Kidney (tissue), 14 donors: Measurements from ENCODE around the gene SORBS1. TPM values are rescaled to one million over a fixed set of nuclear protein-coding genes. Genes with fewer than 3 reads are reported as not detected.
A peak's percentile ranks its signal among the peaks of the same experiment; 100 is the strongest.

Experiments used
- DNase-seq, 5 donors: peaks; one replicate each; pipeline ENCODE4 v3.0.0-alpha.2; 2013 to 2020
- FAIRE-seq: peaks from 2 replicates; lab custom pipeline; 2012; peaks lifted over from hg19 to GRCh38; lab: Jason Lieb, UNC
- H3K27ac ChIP-seq, 2 donors: one replicate each; pipeline ENCODE4 v1.7.0; 2013; ENCODE audit warnings: low read depth in 2 of 2, low read length in 2 of 2, inconsistent platforms in 1 of 2
- H3K27me3 ChIP-seq: one replicate; pipeline ENCODE4 v1.7.1; 2013; ENCODE audit warnings: low read length, inconsistent platforms; ENCODE audit not compliant: control insufficient read depth, insufficient read depth
- H3K36me3 ChIP-seq, 3 donors: one replicate each; pipeline versions ENCODE4 v1.7.0 to v1.7.1; 2013; ENCODE audit warnings: low read length in 3 of 3, control low read depth in 1 of 3, inconsistent platforms in 1 of 3; ENCODE audit not compliant: insufficient read depth in 3 of 3, control insufficient read depth in 2 of 3
- H3K4me1 ChIP-seq, 3 donors: one replicate each; pipeline versions ENCODE4 v1.7.0 to v1.7.1; 2013; ENCODE audit warnings: low read length in 3 of 3, inconsistent platforms in 1 of 3, low read depth in 1 of 3; ENCODE audit not compliant: control insufficient read depth in 2 of 3, insufficient read depth in 2 of 3
- H3K4me3 ChIP-seq, 3 donors: one replicate each; pipeline versions ENCODE4 v1.7.0 to v1.8.1; 2013; ENCODE audit warnings: low read length in 3 of 3, control low read depth in 1 of 3, inconsistent platforms in 1 of 3
- H3K9ac ChIP-seq, 3 donors: one replicate each; pipeline versions ENCODE4 v1.7.0 to v1.7.1; 2013; ENCODE audit warnings: low read length in 3 of 3, control low read depth in 1 of 3, inconsistent platforms in 1 of 3
- H3K9me3 ChIP-seq, 3 donors: one replicate each; pipeline versions ENCODE4 v1.7.0 to v1.7.1; 2013; ENCODE audit warnings: low read length in 3 of 3, control low read depth in 1 of 3, inconsistent platforms in 1 of 3; ENCODE audit not compliant: control insufficient read depth in 2 of 3, insufficient read depth in 1 of 3
- intact Hi-C: fragments of 100-400 bp; cut with DNase I; formaldehyde crosslinking; loops from one replicate; pipeline ENCODE4 v1.11.1; 2022
- polyA plus RNA-seq: library from polyadenylated mRNA; stranded (reverse); fragments of 350-450 nt; fragmentation: Illumina TruSeq; extraction: RNeasy Lipid Tissue Mini Kit (QIAGEN cat#74804); gene quantifications from one replicate; pipeline ENCODE4 v1.2.3, GENCODE V29; 2014; ENCODE audit warnings: low read depth, low replicate concordance; ENCODE audit not compliant: insufficient read depth
- total RNA-seq: library from RNA; stranded (reverse); fragmentation: NEBNext Ultra II Directional; extraction: Animal tissue kit (Norgen Biotek cat#: 25700); gene quantifications from one replicate; pipeline ENCODE4 v1.2.1, GENCODE V29; 2021
- TF ChIP-seq, protein P1 (sequence below): IDR thresholded peaks from 3 replicates; pipeline ENCODE4 v1.5.1; 2012; ENCODE audit warnings: mild to moderate bottlenecking, moderate library complexity, borderline replicate concordance; ENCODE audit not compliant: insufficient read depth; ENCODE audit errors: extremely low read depth
- donor health status: control.
- donor health status: control.
- donor health status: control.
- donor health status: control.
- donor health status: control.
- donor health status: DM: yes; HTN: yes; CAD: no.
- donor health status: Normal renal cell carcinoma (clear cell type).

Gene SORBS1
- total and polyA plus RNA-seq, 2 donors from 2014 or later: 12.2 to 91.7 TPM

- Histone ChIP-seq H3K4me1 (peaks cover 0 to 2% (median 0%) of the 10 kb centered on the region in 3 donors), H3K36me3 (no peaks in the 10 kb centered on the region), H3K9ac (peak overlapping the region in 1 of 3 donors; percentile 62), H3K27ac (peak overlapping the region; percentile 29 to 48), H3K27me3 (no peaks in the 10 kb centered on the region), H3K4me3 (peak overlapping the region in 2 of 3 donors; percentile 65 to 72), H3K9me3 (no peaks in the 10 kb centered on the region)
- intact Hi-C loops: no loop called here
- FAIRE-seq: no peak
- DNase-seq: peak in 4 of 5 donors; percentile 35 to 56 (median 50)
- TF ChIP-seq, protein P1, sequence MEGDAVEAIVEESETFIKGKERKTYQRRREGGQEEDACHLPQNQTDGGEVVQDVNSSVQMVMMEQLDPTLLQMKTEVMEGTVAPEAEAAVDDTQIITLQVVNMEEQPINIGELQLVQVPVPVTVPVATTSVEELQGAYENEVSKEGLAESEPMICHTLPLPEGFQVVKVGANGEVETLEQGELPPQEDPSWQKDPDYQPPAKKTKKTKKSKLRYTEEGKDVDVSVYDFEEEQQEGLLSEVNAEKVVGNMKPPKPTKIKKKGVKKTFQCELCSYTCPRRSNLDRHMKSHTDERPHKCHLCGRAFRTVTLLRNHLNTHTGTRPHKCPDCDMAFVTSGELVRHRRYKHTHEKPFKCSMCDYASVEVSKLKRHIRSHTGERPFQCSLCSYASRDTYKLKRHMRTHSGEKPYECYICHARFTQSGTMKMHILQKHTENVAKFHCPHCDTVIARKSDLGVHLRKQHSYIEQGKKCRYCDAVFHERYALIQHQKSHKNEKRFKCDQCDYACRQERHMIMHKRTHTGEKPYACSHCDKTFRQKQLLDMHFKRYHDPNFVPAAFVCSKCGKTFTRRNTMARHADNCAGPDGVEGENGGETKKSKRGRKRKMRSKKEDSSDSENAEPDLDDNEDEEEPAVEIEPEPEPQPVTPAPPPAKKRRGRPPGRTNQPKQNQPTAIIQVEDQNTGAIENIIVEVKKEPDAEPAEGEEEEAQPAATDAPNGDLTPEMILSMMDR: no peak
These were observed 271.9 kb downstream of the SORBS1 start for GRCh38 chr10:95289003-95289920.

- no peaks in the 10 kb centered on the region for H3K36me3 ChIP-seq
- H3K27ac ChIP-seq: no peak overlapping the region
- H3K27me3 ChIP-seq: no peaks in the 10 kb centered on the region
- no peaks in the 10 kb centered on the region for H3K9me3 ChIP-seq
- FAIRE-seq (no peak), DNase-seq (no peak)
- TF ChIP-seq, protein P1: no peak
- H3K9ac ChIP-seq: no peak overlapping the region
- intact Hi-C loops: no loop called here
- H3K4me3 ChIP-seq: peak overlapping the region in 1 of 3 donors; percentile 16
- H3K4me1 ChIP-seq: no peaks in the 10 kb centered on the region
These were observed 272.9 kb downstream of the SORBS1 start for GRCh38 chr10:95288303-95288702.

GRCh38 chr10:95287281-95287680, 273.9 kb downstream of the SORBS1 start:
- TF ChIP-seq, protein P1: no peak
- H3K4me3 ChIP-seq: peak overlapping the region in 1 of 3 donors; percentile 4
- no peak for FAIRE-seq
- peaks cover 0 to under 1% (median 0%) of the 10 kb centered on the region in 3 donors for H3K4me1 ChIP-seq
- no peak overlapping the region for H3K9ac ChIP-seq
- H3K9me3 ChIP-seq: no peaks in the 10 kb centered on the region
- peak in 1 of 5 donors; percentile 45 for DNase-seq
- H3K36me3 ChIP-seq: no peaks in the 10 kb centered on the region
- no peaks in the 10 kb centered on the region for H3K27me3 ChIP-seq
- peak overlapping the region in 1 of 2 donors; percentile 20 for H3K27ac ChIP-seq
- intact Hi-C loops: no loop called here
